ENCODE measurements around the gene ZEB1.
"Not testable (repeated sequence)": the region's sequence is repeated elsewhere in the genome, so short reads cannot be mapped to it uniquely, and the experiment has no call there.

Gene ZEB1

GRCh38 chr10:31509989-31510388 lies 191.0 kb downstream of the ZEB1 start:
- DNase-seq (ENCODE audit: low read depth), result no peak

GRCh38 chr10:31515116-31515515 lies 196.1 kb downstream of the ZEB1 start:
- no peak for DNase-seq (ENCODE audit: low read depth)

GRCh38 chr10:31515819-31516402 lies 196.9 kb downstream of the ZEB1 start:
- no peak for DNase-seq (ENCODE audit: low read depth)

- DNase-seq (ENCODE audit: low read depth), result no peak
Observed at GRCh38 chr10:31520986-31521831, 202.2 kb downstream of the ZEB1 start.

- no peak for DNase-seq (ENCODE audit: low read depth)
Observed at GRCh38 chr10:31522820-31523219, 203.8 kb downstream of the ZEB1 start.

GRCh38 chr10:31524460-31524859 lies 205.4 kb downstream of the ZEB1 start:
- DNase-seq (ENCODE audit: low read depth), result no peak

- DNase-seq (ENCODE audit: low read depth), result no peak
Observed at GRCh38 chr10:31526178-31526577, 207.2 kb downstream of the ZEB1 start.

GRCh38 chr10:31526681-31527080 lies 207.7 kb downstream of the ZEB1 start:
- DNase-seq (ENCODE audit: low read depth), result no peak

- no peak for DNase-seq (ENCODE audit: low read depth)
Observed at GRCh38 chr10:31528831-31529230, 209.8 kb downstream of the ZEB1 start.

GRCh38 chr10:31536302-31536701 lies 217.3 kb downstream of the ZEB1 start:
- DNase-seq (ENCODE audit: low read depth), result no peak

GRCh38 chr10:31549896-31550295 lies 230.9 kb downstream of the ZEB1 start:
- no peak for DNase-seq (ENCODE audit: low read depth)

- no peak for DNase-seq (ENCODE audit: low read depth)
Observed at GRCh38 chr10:31554556-31554955, 235.5 kb downstream of the ZEB1 start.

- DNase-seq (ENCODE audit: low read depth), result no peak
Observed at GRCh38 chr10:31557854-31558253, 238.8 kb downstream of the ZEB1 start.

- not testable (repeated sequence) for DNase-seq (ENCODE audit: low read depth)
Observed at GRCh38 chr10:31568252-31568861, 249.3 kb downstream of the ZEB1 start.

GRCh38 chr10:31574577-31574976 lies 255.6 kb downstream of the ZEB1 start:
- no peak for DNase-seq (ENCODE audit: low read depth)

- DNase-seq (ENCODE audit: low read depth), result no peak
Observed at GRCh38 chr10:31578181-31578852, 259.3 kb downstream of the ZEB1 start.

GRCh38 chr10:31578951-31579350 lies 259.9 kb downstream of the ZEB1 start:
- no peak for DNase-seq (ENCODE audit: low read depth)
